ENCODE results near the gene FERMT2.

- no peak for TF ChIP-seq POLR3A (IDR thresholded peaks at IDR 0.05; ENCODE audit: borderline replicate concordance, extremely low read depth, insufficient read depth, insufficient read length)
- no peak for TF ChIP-seq CTCF (IDR thresholded peaks at IDR 0.05 in 2 of 3, conservative IDR thresholded peaks at IDR 0.05 in 1 of 3; ENCODE audit: insufficient read depth in 2 of 3, low read depth in 1 of 3, low read length in 3 of 3)
- TF ChIP-seq YY1 (IDR thresholded peaks at IDR 0.05; ENCODE audit: borderline replicate concordance in 1 of 3, control insufficient read depth in 1 of 3, extremely low read depth in 1 of 3, insufficient read depth in 3 of 3, insufficient read length in 1 of 3, insufficient replicate concordance in 2 of 3, low read depth in 1 of 3, low read length in 2 of 3) = no peak
Observed at GRCh38 chr14:52873694-52874093, 77.2 kb downstream of the FERMT2 start.

Measured in K562 (cell line).